ENCODE measurements around the gene POLD2. TPM values are rescaled to one million over a fixed set of nuclear protein-coding genes. Genes with fewer than 3 reads are reported as not detected.

The POLD2 gene
- total RNA-seq, 1 donor from 2014 or later: 44.6 TPM

- DNase-seq (ENCODE audit: extremely low read depth, low read depth, low spot score): no peak
These were observed 56.8 kb downstream of the POLD2 start for GRCh38 chr7:44066494-44067063.

GRCh38 chr7:44066111-44066460, 57.3 kb downstream of the POLD2 start:
- no peak for DNase-seq (ENCODE audit: extremely low read depth, low read depth, low spot score)

GRCh38 chr7:44065431-44066110, 57.8 kb downstream of the POLD2 start, which contains the start of gene PGAM2:
Gene PGAM2, minus strand, starts transcription at chr7:44065567. Its CDS starts 38 bp downstream, at chr7:44065529.
- no peak for DNase-seq (ENCODE audit: extremely low read depth, low read depth, low spot score)

- DNase-seq (ENCODE audit: extremely low read depth, low read depth, low spot score): no peak
These were observed 58.4 kb downstream of the POLD2 start for GRCh38 chr7:44064791-44065430.

Other genes starting within 250 kb of the POLD2 start
- 17.4 and 21.2 TPM in 2 replicates for gene URGCP, start 217.0 kb downstream of the POLD2 start, total RNA-seq
- gene UBE2D4, start 197.1 kb downstream of the POLD2 start, total RNA-seq: 11.6 and 21.4 TPM in 2 replicates
- gene SPDYE1, start 125.7 kb downstream of the POLD2 start, total RNA-seq: not detected in 2 replicates
- 140 and 182 TPM in 2 replicates for gene DBNL, start 78.8 kb downstream of the POLD2 start, total RNA-seq
- not detected in 2 replicates for gene PGAM2, start 58.0 kb downstream of the POLD2 start, total RNA-seq
- 20.8 and 24.0 TPM in 2 replicates for gene POLM, start 41.0 kb downstream of the POLD2 start, total RNA-seq
- 12.1 and 40.8 TPM in 2 replicates for gene AEBP1, start 19.2 kb downstream of the POLD2 start, total RNA-seq
- gene MYL7, start 17.8 kb upstream of the POLD2 start, total RNA-seq: not detected in 2 replicates
- 0.41 TPM in 1 of 2 replicates, not detected in the other for gene GCK, start 65.9 kb upstream of the POLD2 start, total RNA-seq
- 102 and 110 TPM in 2 replicates for gene YKT6, start 77.4 kb upstream of the POLD2 start, total RNA-seq
- 0.05 and 0.29 TPM in 2 replicates for gene CAMK2B, start 202.0 kb upstream of the POLD2 start, total RNA-seq

All from glomerular endothelial cell (primary cell).